Right ventricle myocardium superior (tissue), 1 donor: ENCODE results near the gene NHS. TPM values are rescaled to one million over a fixed set of nuclear protein-coding genes. Genes with fewer than 3 reads are reported as not detected.
A peak's percentile ranks its signal among the peaks of the same experiment; 100 is the strongest.

Experiments used
- ATAC-seq: fragments of 200-7000 bp; cut with Tn5 transposase; one replicate; pipeline ENCODE4 v1.9.1; 2020; ENCODE audit warnings: mild to moderate bottlenecking; ENCODE audit not compliant: poor library complexity
- DNase-seq: peaks from one replicate; pipeline ENCODE4 v3.0.0-alpha.2; 2020
- intact Hi-C: fragments of 100-400 bp; cut with DNase I; formaldehyde crosslinking; loops from one replicate; pipeline ENCODE4 v1.11.2; 2022
- total RNA-seq: library from RNA; stranded (reverse); fragmentation: NEBNext Ultra II Directional; extraction: Animal tissue kit (Norgen Biotek cat#: 25700); gene quantifications from one replicate; pipeline ENCODE4 v1.2.1, GENCODE V29; 2021
- donor health status: DM: no; HTN: yes; CAD: no; lungs with severe emphysema.

The NHS gene
- total RNA-seq, 1 donor from 2014 or later, result 1.2 TPM

- no peak for ATAC-seq
- no peak for DNase-seq
- intact Hi-C loops, result no loop called here
Observed at GRCh38 chrX:17669891-17670290, 294.9 kb downstream of the NHS start.

- intact Hi-C loops, result no loop called here
- ATAC-seq, result no peak
Observed at GRCh38 chrX:17670874-17671273, 295.9 kb downstream of the NHS start.

GRCh38 chrX:17674601-17675000 is 299.6 kb downstream of the NHS start:
- DNase-seq, result no peak

More at GRCh38 chrX:17670874-17671273, 295.9 kb downstream of the NHS start:
- no peak for DNase-seq

GRCh38 chrX:17679261-17679660 is 304.3 kb downstream of the NHS start:
- no peak for DNase-seq
- ATAC-seq, result no peak
- intact Hi-C loops, result no loop called here

More at GRCh38 chrX:17674601-17675000, 299.6 kb downstream of the NHS start:
- intact Hi-C loops, result no loop called here
- ATAC-seq, result no peak

GRCh38 chrX:17679820-17680219 is 304.8 kb downstream of the NHS start:
- intact Hi-C loops, result no loop called here
- ATAC-seq (no peak), DNase-seq (no peak)

- ATAC-seq (no peak), DNase-seq (no peak)
- intact Hi-C loops, result no loop called here
Observed at GRCh38 chrX:17680732-17681413, 305.9 kb downstream of the NHS start.

GRCh38 chrX:17682259-17682658 is 307.3 kb downstream of the NHS start:
- no peak for ATAC-seq
- intact Hi-C loops, result no loop called here
- no peak for DNase-seq

GRCh38 chrX:17685026-17685425 is 310.0 kb downstream of the NHS start:
- DNase-seq, result no peak
- no peak for ATAC-seq
- intact Hi-C loops, result no loop called here

- ATAC-seq (no peak), DNase-seq (no peak)
- intact Hi-C loops, result no loop called here
Observed at GRCh38 chrX:17687648-17688047, 312.6 kb downstream of the NHS start.

- ATAC-seq (peak; percentile 80), DNase-seq (no peak)
- intact Hi-C loops, result loop anchor here (5.0 kb wide), 1 partner anchor 448 kb away; no protein-coding TSS in a partner anchor
Observed at GRCh38 chrX:17689971-17690409, 315.0 kb downstream of the NHS start.

- intact Hi-C loops, result loop anchor here (5.0 kb wide), 1 partner anchor 451 kb away; no protein-coding TSS in a partner anchor
- DNase-seq, result no peak
Observed at GRCh38 chrX:17692709-17693346, 317.8 kb downstream of the NHS start.

GRCh38 chrX:17697191-17697590 is 322.2 kb downstream of the NHS start:
- DNase-seq, result no peak
- ATAC-seq, result no peak
- intact Hi-C loops, result no loop called here

More at GRCh38 chrX:17692709-17693346, 317.8 kb downstream of the NHS start:
- no peak for ATAC-seq

GRCh38 chrX:17700976-17701375 is 326.0 kb downstream of the NHS start:
- ATAC-seq (no peak), DNase-seq (no peak)
- intact Hi-C loops, result no loop called here

- ATAC-seq, result no peak
- intact Hi-C loops, result no loop called here
- DNase-seq, result no peak
Observed at GRCh38 chrX:17703201-17703600, 328.2 kb downstream of the NHS start.

- no peak for DNase-seq
- intact Hi-C loops, result no loop called here
- ATAC-seq, result no peak
Observed at GRCh38 chrX:17705211-17705610, 330.2 kb downstream of the NHS start.

GRCh38 chrX:17706676-17707075 is 331.7 kb downstream of the NHS start:
- DNase-seq (no peak), ATAC-seq (no peak)
- intact Hi-C loops, result no loop called here

GRCh38 chrX:17707731-17708130 is 332.7 kb downstream of the NHS start:
- no peak for DNase-seq
- intact Hi-C loops, result no loop called here
- ATAC-seq, result no peak

- no peak for ATAC-seq
- DNase-seq, result no peak
- intact Hi-C loops, result no loop called here
Observed at GRCh38 chrX:17710871-17711301, 335.9 kb downstream of the NHS start.

- intact Hi-C loops, result no loop called here
- DNase-seq (no peak), ATAC-seq (no peak)
Observed at GRCh38 chrX:17713288-17713687, 338.3 kb downstream of the NHS start.

GRCh38 chrX:17718649-17719165 is 343.7 kb downstream of the NHS start:
- ATAC-seq, result no peak
- intact Hi-C loops, result no loop called here
- DNase-seq, result no peak
